ENCODE data around the gene DLG5. TPM values are rescaled to one million over a fixed set of nuclear protein-coding genes. Genes with fewer than 3 reads are reported as not detected.

Gene DLG5
- total RNA-seq (10 to 100 TPM; 50.5 to 70.6 TPM), polyA plus RNA-seq (10 to 100 TPM; 10.0 to 20.3 TPM)
- long read RNA-seq, donor 1, partial matches to known transcripts = 46 of 75 reads
- long read RNA-seq, donor 1, other reads (novel, unspliced or antisense) = 29 of 75 reads
- long read RNA-seq, donor 2, partial matches to known transcripts = 9 of 14 reads
- long read RNA-seq, donor 2, other reads (novel, unspliced or antisense) = 4 of 14 reads

- H3K4me3 ChIP-seq (ENCODE audit: low read length in 2 of 2) = peak within 1 kb of the TSS; percentile 71 to 97
- peak; percentile 87 for ATAC-seq (ENCODE audit: low FRiP score)
- no peaks in the 10 kb centered on the region for H3K9me3 ChIP-seq (ENCODE audit: control insufficient read depth, low read length)
- H3K4me1 ChIP-seq (ENCODE audit: control insufficient read depth in 1 of 2, insufficient read depth in 2 of 2, low read length in 2 of 2) = no peaks in the 10 kb centered on the region
- peak within 1 kb of the TSS; percentile 44 to 55 for H3K27ac ChIP-seq (ENCODE audit: low read depth in 1 of 2, low read length in 2 of 2)
- no peaks in the 10 kb centered on the region for H3K36me3 ChIP-seq (ENCODE audit: control insufficient read depth in 1 of 2, insufficient read depth in 2 of 2, low read length in 1 of 2)
- DNase-seq = peak; percentile 69 to 91
- 1% methylated on average over 35 to 95 of the region's 95 CpGs for WGBS, 2 donors
- intact Hi-C loops (cut with DNase I) = loop anchor here (2.0 to 5.0 kb wide), 4 partner anchors 41 to 79 kb away; no protein-coding TSS in a partner anchor
- no peaks in the 10 kb centered on the region for H3K27me3 ChIP-seq (ENCODE audit: control insufficient read depth in 1 of 2, insufficient read depth in 2 of 2, low read length in 1 of 2)
Observed at GRCh38 chr10:77926566-77927401, at the start of gene DLG5. Gene DLG5 (minus strand): TSS chr10:77926755. CDS start chr10:77926520, 235 bp downstream.

DNA sequence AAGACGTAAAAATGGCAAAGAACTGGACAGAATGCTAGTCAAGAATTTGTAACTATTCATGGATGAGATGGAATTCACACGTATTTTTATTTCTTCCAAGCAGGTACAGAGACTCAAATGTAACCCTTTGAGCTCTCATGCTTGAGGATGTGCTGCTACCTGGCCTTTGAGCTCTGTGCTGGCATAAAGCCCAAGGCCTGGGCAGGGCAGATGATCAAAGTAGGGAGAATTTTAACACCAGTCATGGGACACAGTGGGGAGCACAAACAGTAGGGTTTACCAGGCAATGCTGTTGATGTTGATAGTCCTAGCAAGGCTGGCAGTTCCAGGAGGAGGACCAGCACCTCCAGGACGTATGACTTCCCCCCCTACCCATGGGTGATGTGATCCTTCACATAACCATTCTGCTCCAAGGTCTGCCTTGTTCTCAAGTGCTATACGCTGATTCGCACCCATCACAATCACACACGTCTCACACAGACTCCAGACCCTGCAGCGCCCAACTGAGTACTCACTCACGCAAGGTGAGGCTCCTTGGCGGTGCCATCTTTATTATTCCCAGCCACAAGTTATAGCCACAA, 48.6 kb upstream of the DLG5 start:
- DNase-seq = no peak
- no peak overlapping the region for H3K4me3 ChIP-seq (ENCODE audit: low read length in 2 of 2)
- H3K27me3 ChIP-seq (ENCODE audit: control insufficient read depth in 1 of 2, insufficient read depth in 2 of 2, low read length in 1 of 2) = no peaks in the 10 kb centered on the region
- H3K27ac ChIP-seq (ENCODE audit: low read depth in 1 of 2, low read length in 2 of 2) = peak overlapping the region; percentile 20 to 86
- no peak for ATAC-seq (ENCODE audit: low FRiP score)
- intact Hi-C loops (cut with DNase I) = loop anchor here in 1 of 2 donors (2.0 kb wide), 1 partner anchor 128 kb away; no protein-coding TSS in a partner anchor
- H3K36me3 ChIP-seq (ENCODE audit: control insufficient read depth in 1 of 2, insufficient read depth in 2 of 2, low read length in 1 of 2) = peaks cover 0 to 10% of the 10 kb centered on the region in 2 donors
- 67% methylated on average over 9 of the region's 9 CpGs for WGBS, 2 donors
- peaks cover 3% of the 10 kb centered on the region in 2 donors for H3K4me1 ChIP-seq (ENCODE audit: control insufficient read depth in 1 of 2, insufficient read depth in 2 of 2, low read length in 2 of 2)
- H3K9me3 ChIP-seq (ENCODE audit: control insufficient read depth, low read length) = no peaks in the 10 kb centered on the region

DNA sequence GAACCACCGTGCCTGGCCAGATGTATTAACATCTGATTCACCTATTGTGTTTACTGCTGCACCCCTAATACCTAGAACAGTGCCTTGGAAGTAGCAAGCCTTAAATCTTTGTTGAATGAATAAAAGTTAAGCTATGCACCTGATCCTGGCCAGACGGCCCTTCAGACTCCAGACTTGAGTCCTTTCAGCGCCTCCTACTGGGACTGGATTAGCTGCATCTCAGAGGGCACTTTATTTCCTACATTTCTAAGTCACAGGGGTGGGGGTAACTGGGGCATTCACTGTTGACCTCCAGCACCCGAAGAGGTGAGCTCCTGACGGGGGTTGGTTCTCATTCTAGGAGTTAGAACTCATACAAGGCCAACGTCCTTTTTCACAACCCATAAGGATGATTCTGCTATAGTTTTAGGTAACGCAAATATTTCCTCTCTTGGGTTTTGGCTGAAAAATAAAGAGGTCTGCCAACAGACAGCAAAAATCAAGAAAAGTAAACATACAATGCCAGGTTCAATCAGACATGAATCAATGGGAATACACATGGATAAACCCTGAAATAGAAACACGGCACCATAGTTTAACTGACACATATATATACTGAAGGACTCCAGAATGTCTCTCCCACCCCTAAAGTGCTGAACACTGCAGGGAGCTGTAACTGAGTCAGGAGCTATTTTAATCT, 48.0 kb upstream of the DLG5 start:
- peaks cover 3% of the 10 kb centered on the region in 2 donors for H3K4me1 ChIP-seq (ENCODE audit: control insufficient read depth in 1 of 2, insufficient read depth in 2 of 2, low read length in 2 of 2)

DNA sequence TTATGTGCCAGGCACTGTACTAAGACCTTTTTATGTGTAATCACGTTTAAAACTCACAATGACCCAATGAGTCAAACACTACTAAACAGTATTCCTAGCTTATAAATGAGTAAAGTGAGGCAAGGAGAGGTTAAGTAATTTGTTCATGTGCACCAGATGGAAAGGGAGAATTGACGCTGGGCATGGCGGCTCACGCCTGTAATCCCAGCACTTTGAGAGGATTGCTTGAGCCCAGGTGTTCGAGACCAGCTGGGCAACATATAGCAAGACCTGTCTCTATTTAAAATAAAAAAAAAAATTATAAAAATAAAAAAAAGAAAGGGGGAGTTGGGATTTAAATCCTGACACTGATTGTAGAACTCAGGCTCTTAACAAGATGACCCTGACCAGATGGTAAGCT, 46.7 kb upstream of the DLG5 start:
- Histone ChIP-seq H3K4me1 (ENCODE audit: control insufficient read depth in 1 of 2, insufficient read depth in 2 of 2, low read length in 2 of 2) (peaks cover 3% of the 10 kb centered on the region in 2 donors), H3K4me3 (ENCODE audit: low read length in 2 of 2) (no peak overlapping the region), H3K9me3 (ENCODE audit: control insufficient read depth, low read length) (no peaks in the 10 kb centered on the region), H3K36me3 (ENCODE audit: control insufficient read depth in 1 of 2, insufficient read depth in 2 of 2, low read length in 1 of 2) (peaks cover 0 to under 1% of the 10 kb centered on the region in 2 donors), H3K27ac (ENCODE audit: low read depth in 1 of 2, low read length in 2 of 2) (peak overlapping the region in 1 of 2 donors; percentile 15), H3K27me3 (ENCODE audit: control insufficient read depth in 1 of 2, insufficient read depth in 2 of 2, low read length in 1 of 2) (no peaks in the 10 kb centered on the region)
- ATAC-seq (ENCODE audit: low FRiP score) (no peak), DNase-seq (no peak)
- WGBS, 2 donors = 83 to 85% methylated on average over 5 of the region's 5 CpGs
- intact Hi-C loops (cut with DNase I) = no loop called here

More for the DNA sequence above, 48.0 kb upstream of the DLG5 start:
- ATAC-seq (ENCODE audit: low FRiP score) = no peak
- Histone ChIP-seq H3K9me3 (ENCODE audit: control insufficient read depth, low read length) (no peaks in the 10 kb centered on the region), H3K4me3 (ENCODE audit: low read length in 2 of 2) (no peak overlapping the region), H3K27ac (ENCODE audit: low read depth in 1 of 2, low read length in 2 of 2) (peak overlapping the region; percentile 20 to 35), H3K27me3 (ENCODE audit: control insufficient read depth in 1 of 2, insufficient read depth in 2 of 2, low read length in 1 of 2) (no peaks in the 10 kb centered on the region), H3K36me3 (ENCODE audit: control insufficient read depth in 1 of 2, insufficient read depth in 2 of 2, low read length in 1 of 2) (peaks cover 0 to 5% of the 10 kb centered on the region in 2 donors)
- 21 to 31% methylated on average over 8 of the region's 8 CpGs for WGBS, 2 donors
- DNase-seq = no peak
- intact Hi-C loops (cut with DNase I) = loop anchor here in 1 of 2 donors (2.0 kb wide), 1 partner anchor 128 kb away; no protein-coding TSS in a partner anchor

- intact Hi-C loops (cut with DNase I) = no loop called here
- DNase-seq (no peak), ATAC-seq (ENCODE audit: low FRiP score) (no peak)
- Histone ChIP-seq H3K9me3 (ENCODE audit: control insufficient read depth, low read length) (no peaks in the 10 kb centered on the region), H3K4me3 (ENCODE audit: low read length in 2 of 2) (no peak overlapping the region), H3K27me3 (ENCODE audit: control insufficient read depth in 1 of 2, insufficient read depth in 2 of 2, low read length in 1 of 2) (no peaks in the 10 kb centered on the region), H3K4me1 (ENCODE audit: control insufficient read depth in 1 of 2, insufficient read depth in 2 of 2, low read length in 2 of 2) (peaks cover 3% of the 10 kb centered on the region in 2 donors), H3K27ac (ENCODE audit: low read depth in 1 of 2, low read length in 2 of 2) (no peak overlapping the region), H3K36me3 (ENCODE audit: control insufficient read depth in 1 of 2, insufficient read depth in 2 of 2, low read length in 1 of 2) (no peaks in the 10 kb centered on the region)
- 68 to 78% methylated on average over 5 of the region's 5 CpGs for WGBS, 2 donors
Observed at GRCh38 chr10:77972148-77972547, 45.6 kb upstream of the DLG5 start.

DNA sequence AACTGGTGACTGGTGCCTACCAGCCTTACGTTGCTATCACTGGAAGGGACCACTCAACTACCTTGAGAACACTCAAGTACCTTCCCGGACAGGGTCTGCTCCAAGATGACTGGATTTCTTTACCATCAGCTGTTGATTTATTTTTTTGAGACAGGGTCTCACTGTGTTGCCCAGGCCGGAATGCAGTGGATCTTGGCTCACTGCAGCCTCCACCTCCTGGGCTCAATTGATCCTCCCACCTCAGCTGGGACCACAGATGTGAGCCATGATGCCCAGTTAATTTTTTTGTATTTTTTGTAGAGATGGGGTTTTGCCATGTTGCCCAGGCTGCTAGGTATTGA, 45.2 kb upstream of the DLG5 start:
- H3K36me3 ChIP-seq (ENCODE audit: control insufficient read depth in 1 of 2, insufficient read depth in 2 of 2, low read length in 1 of 2) = no peaks in the 10 kb centered on the region
- no peaks in the 10 kb centered on the region for H3K9me3 ChIP-seq (ENCODE audit: control insufficient read depth, low read length)
- intact Hi-C loops (cut with DNase I) = loop anchor here in 1 of 2 donors (2.0 kb wide), 2 partner anchors 15 to 45 kb away; partner anchors contain the start of gene DLG5
- H3K27ac ChIP-seq (ENCODE audit: low read depth in 1 of 2, low read length in 2 of 2) = peak overlapping the region; percentile 9 to 53
- H3K27me3 ChIP-seq (ENCODE audit: control insufficient read depth in 1 of 2, insufficient read depth in 2 of 2, low read length in 1 of 2) = no peaks in the 10 kb centered on the region
- DNase-seq (no peak), ATAC-seq (ENCODE audit: low FRiP score) (peak; percentile 10)
- H3K4me3 ChIP-seq (ENCODE audit: low read length in 2 of 2) = no peak overlapping the region
- WGBS, 2 donors = 66 to 69% methylated on average over 3 of the region's 3 CpGs
- peaks cover 3% of the 10 kb centered on the region in 2 donors for H3K4me1 ChIP-seq (ENCODE audit: control insufficient read depth in 1 of 2, insufficient read depth in 2 of 2, low read length in 2 of 2)

- peak; percentile 82 to 86 for DNase-seq
- Histone ChIP-seq H3K9me3 (ENCODE audit: control insufficient read depth, low read length) (no peaks in the 10 kb centered on the region), H3K36me3 (ENCODE audit: control insufficient read depth in 1 of 2, insufficient read depth in 2 of 2, low read length in 1 of 2) (no peaks in the 10 kb centered on the region), H3K4me1 (ENCODE audit: control insufficient read depth in 1 of 2, insufficient read depth in 2 of 2, low read length in 2 of 2) (peaks cover 3% of the 10 kb centered on the region in 2 donors), H3K27ac (ENCODE audit: low read depth in 1 of 2, low read length in 2 of 2) (peak overlapping the region; percentile 9 to 53), H3K27me3 (ENCODE audit: control insufficient read depth in 1 of 2, insufficient read depth in 2 of 2, low read length in 1 of 2) (no peaks in the 10 kb centered on the region), H3K4me3 (ENCODE audit: low read length in 2 of 2) (no peak overlapping the region)
- WGBS, 2 donors = 15 to 17% methylated on average over 7 of the region's 7 CpGs
- peak; percentile 87 for ATAC-seq (ENCODE audit: low FRiP score)
- intact Hi-C loops (cut with DNase I) = loop anchor here in 1 of 2 donors (2.0 kb wide), 2 partner anchors 16 to 44 kb away; partner anchors contain the start of gene DLG5
Observed at GRCh38 chr10:77970869-77971803, 44.6 kb upstream of the DLG5 start.
